ENCODE data around the gene POLR2A.
A peak's percentile ranks its signal among the peaks of the same experiment; 100 is the strongest.

The POLR2A gene

DNA sequence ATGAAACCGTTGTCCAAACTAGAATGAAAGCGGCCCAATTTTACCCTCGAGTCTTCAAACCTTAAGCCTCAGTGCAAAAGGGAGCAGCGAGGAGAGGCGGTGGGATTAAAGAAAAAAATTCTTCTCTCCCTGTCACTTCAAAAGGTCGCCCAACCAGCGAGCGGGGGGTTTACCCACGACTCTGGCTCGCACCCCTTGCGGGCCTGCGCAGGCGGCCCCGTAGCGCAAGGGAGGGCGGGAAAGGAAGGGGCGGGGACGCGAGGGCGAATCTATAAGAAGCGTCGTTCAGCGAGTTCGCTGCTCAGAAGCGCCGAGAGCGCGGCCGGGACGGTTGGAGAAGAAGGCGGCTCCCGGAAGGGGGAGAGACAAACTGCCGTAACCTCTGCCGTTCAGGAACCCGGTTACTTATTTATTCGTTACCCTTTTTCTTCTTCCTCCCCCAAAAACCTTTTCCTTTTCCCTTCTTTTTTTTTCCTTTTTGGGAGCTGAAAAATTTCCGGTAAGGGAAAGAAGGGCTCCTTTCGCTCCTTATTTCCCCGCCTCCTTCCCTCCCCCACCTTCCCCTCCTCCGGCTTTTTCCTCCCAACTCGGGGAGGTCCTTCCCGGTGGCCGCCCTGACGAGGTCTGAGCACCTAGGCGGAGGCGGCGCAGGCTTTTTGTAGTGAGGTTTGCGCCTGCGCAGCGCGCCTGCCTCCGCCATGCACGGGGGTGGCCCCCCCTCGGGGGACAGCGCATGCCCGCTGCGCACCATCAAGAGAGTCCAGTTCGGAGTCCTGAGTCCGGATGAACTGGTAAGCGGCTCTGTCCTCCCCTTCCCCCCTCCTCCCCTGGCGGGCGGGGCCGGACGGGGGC lies at the start of gene POLR2A:
TSS of gene POLR2A (plus strand) at position 300 of the 852 bp plus-strand sequence.
- DNase-seq, result peak; percentile 98 to 100 (median 99)

DNA sequence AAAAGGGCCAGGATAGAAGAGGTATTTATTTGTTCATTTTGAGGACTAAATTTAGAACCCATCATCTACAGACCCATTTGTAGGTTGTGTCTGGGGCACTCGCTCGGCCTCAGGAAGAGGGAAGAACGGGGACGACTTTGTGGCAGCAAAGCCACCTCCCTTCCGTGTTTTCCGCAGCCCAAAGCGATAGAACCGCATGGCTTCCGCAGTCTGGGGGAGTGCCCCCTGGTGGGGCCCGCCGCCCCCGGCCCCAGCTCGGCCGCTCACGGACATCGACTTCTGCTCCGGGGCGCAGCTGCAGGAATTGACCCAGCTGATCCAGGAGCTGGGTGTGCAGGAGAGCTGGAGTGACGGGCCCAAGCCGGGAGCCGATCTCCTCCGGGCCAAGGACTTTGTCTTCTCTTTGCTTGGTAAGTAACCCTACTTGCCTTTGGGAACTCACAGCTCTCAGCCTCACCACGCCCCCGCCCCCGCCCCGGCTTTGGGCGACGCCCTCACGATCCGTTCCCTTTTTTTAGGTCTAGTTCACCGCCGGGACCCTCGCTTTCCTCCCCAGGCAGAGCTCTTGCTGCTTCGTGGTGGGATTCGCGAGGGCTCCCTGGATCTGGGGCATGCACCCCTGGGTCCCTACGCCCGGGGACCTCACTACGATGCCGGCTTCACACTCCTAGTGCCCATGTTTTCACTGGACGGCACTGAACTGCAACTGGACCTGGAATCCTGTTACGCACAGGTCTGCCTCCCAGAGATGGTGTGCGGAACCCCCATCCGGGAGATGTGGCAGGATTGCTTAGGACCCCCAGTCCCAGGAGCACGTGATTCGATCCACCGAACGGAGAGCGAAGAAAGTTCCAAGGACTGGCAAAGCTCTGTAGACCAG lies 48.2 kb upstream of the POLR2A start:
- peak in 3 of 14 donors; percentile 30 to 35 (median 32) for DNase-seq

GRCh38 chr17:7436556-7437368 lies 47.4 kb upstream of the POLR2A start:
- peak in 9 of 14 donors; percentile 15 to 81 (median 43) for DNase-seq

GRCh38 chr17:7437369-7437863 lies 46.8 kb upstream of the POLR2A start:
- DNase-seq, result peak in 1 of 14 donors; percentile 44

GRCh38 chr17:7437950-7438614 lies 46.1 kb upstream of the POLR2A start:
- peak in 9 of 14 donors; percentile 20 to 68 (median 39) for DNase-seq

- no peak for DNase-seq
These were observed 45.3 kb upstream of the POLR2A start for GRCh38 chr17:7438656-7439460.

DNA sequence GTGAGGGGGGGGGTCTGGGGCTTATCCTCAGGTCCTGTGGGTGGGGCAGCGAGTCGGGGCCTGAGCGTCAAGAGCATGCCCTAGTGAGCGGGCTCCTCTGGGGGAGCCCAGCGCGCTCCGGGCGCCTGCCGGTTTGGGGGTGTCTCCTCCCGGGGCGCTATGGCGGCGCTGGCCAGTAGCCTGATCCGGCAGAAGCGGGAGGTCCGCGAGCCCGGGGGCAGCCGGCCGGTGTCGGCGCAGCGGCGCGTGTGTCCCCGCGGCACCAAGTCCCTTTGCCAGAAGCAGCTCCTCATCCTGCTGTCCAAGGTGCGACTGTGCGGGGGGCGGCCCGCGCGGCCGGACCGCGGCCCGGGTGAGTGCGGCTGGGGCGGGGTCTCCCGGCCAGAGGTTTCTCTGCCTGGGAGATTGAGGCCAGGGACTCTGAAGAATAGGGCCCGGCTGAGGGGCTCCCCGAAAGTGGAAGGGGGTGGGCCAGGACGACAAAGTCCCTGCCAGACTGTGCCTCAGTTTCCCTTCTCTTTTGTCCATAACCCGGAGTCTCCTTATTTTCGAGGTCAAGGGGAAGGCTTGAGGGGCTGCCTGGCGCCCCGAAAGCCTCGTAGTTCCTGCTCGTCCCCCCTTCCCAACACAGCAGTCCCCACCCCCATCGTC lies 44.6 kb upstream of the POLR2A start, which contains the start of gene FGF11:
TSS of gene FGF11 (plus strand) at position 51 of the 651 bp plus-strand sequence. CDS start at position 160, 109 bp downstream.
- no peak for DNase-seq

- DNase-seq, result peak in 2 of 14 donors; percentile 47 to 59
These were observed 43.9 kb upstream of the POLR2A start for GRCh38 chr17:7440113-7440833.

GRCh38 chr17:7440834-7441195 lies 43.4 kb upstream of the POLR2A start:
- peak in 2 of 14 donors; percentile 34 to 49 for DNase-seq

GRCh38 chr17:7441266-7441665 lies 42.9 kb upstream of the POLR2A start:
- DNase-seq, result no peak

- no peak for DNase-seq
These were observed 42.0 kb upstream of the POLR2A start for GRCh38 chr17:7442142-7442541.

DNA sequence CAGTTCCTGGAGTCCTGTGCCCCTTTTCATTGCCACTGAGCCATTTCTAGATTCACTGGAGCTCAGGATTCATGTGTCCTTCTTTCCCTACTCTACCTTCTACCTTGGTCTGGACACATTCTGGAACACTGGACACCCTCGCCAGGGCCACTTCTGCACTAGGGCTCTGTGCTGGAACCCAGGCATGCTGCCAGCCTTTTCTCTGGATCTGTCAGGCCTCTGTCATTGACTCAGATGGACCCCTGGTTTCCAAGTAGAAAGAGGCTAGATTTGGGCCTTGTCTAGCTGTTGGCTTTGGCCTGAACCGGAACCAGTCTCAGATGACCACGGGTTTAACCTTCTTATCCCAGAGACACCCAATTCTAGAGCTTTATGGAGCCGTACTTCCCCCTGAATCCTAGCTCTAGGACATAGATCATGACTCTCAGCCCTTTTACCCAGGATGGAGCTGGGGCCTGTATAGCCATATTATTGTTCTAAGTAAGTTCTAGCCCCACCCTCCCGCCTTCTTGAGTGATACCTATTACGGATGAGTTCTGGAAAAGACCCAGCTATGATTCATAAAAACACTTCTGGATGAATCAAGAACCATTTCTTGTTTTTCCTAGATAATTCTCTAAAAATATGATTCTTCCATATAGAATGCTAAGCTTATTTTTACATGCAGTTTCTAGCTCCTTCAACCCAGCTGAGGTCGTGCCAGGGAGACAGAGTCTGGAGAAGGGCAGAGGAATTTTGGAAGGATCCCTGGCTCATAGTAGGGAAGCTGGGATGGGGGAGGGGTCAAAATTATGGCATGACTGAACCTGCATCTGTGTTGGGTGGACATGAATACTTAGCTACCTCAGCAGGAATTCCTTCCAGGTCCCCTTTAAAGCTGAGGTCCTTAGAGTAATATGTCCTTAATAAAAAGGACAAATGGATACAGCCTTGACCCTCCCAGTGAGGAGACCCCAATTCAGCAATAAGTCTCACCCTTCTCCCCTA lies 40.4 kb upstream of the POLR2A start:
- DNase-seq, result no peak

DNA sequence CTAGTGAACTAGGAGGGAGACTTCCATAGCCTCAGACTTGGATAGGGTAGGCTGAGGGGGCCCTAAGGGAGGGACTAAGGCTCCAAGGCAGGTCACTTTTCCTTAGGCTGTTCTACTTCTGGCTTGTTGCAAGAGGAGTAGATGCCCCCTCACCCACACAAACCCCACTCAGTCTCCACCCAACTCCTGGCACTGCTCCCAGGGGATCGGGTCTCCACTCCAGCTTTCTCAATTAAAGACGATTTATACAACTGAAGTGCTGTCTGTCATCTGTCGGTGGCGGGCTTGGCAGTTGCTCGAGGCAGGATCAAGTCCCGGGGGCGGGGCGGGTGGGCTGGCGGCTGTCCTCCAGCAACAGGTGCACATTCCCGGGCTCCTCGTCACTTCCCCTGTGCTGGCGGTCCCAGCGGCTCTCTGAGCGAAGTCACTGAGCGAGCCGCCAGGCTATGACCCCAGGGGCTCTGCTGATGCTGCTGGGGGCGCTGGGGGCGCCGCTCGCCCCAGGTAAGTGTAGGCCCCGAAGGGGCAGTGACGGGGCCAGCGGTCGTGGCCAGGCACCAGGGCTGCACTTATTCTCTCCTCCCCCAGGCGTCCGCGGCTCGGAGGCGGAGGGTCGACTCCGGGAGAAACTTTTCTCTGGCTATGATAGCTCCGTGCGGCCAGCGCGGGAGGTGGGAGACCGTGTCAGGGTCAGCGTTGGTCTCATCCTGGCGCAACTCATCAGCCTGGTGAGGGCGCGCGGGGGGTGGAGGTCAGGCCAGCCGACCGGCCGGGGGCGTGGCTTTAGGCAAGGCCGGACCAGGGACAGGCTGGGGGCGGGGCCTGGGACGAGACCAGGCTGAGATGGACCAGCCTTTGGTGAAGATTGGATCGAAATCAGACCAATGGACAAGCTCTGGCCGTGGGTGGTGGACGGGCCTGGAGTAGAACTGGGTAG lies 39.2 kb upstream of the POLR2A start, which contains the start of gene CHRNB1:
TSS of gene CHRNB1 (plus strand) at position 380 of the 937 bp plus-strand sequence. CDS start at position 447, 67 bp downstream.
- peak in 10 of 14 donors; percentile 18 to 75 (median 47) for DNase-seq

DNA sequence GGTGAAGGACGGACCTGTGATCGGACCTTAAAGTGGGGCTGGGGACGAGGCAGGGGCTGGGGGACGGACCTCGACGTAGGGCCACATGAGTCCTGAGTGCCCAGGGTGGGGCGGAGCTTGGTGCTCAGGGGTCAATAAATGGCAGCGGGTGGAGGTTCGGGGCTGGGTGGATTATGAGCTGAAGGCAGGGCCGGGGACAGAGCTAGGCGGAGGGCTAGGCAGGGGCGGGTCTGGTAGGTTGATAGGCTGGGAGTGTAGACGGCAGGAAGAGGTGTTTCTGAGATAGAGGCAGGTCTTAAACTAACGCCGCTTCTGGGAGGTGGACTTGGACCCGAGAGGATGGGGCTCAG lies 38.6 kb upstream of the POLR2A start:
- DNase-seq, result peak in 1 of 14 donors; percentile 64

DNA sequence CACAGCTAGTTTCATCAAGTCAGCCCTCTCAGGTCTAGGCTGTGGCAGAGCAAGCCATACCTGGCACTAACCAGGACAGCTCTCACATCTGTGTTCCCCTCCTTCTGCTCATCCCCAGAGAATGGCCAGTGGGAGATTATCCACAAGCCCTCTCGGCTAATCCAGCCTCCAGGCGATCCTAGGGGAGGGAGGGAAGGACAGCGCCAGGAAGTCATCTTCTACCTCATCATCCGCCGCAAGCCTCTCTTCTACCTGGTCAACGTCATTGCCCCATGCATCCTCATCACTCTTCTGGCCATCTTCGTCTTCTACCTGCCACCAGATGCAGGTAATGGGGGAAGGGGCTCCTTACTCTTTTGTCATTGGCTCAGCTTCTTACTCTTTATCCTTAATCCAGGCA lies 35.7 kb upstream of the POLR2A start:
- no peak for DNase-seq

DNA sequence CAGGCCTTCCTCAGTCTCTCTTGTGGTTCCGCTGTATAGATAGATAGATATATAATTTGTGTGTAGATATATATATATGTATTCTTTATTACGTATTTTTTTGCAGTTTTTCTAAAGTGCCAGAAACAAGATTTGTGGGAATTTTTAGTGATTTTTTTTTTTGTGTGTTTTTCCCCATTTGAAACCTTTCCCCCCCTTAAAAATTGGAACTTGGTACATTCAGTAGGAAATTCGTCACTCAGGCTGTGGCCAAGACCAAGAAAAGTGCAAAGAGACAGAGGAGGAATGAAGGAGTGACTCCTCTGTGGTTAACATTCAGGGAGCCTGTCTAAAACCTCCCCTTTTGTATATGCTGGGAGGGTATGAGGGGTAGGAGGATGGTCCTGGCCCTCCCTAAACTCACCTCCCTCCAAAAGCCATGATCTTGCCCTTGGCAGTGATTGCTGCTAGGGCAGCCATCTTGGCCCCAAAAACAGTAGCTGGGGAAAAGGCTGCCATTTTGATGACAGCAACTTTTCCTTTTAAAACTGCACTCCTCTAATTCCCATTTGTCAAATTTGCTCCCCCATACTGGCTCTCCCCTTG lies 24.1 kb upstream of the POLR2A start:
- DNase-seq, result no peak

Measured in C1 segment of cervical spinal cord (tissue), 14 donors.